Astrocyte of the cerebellum (primary cell): Measurements from ENCODE around the gene SDSL.

Experiments used
- DNase-seq: peaks from one replicate; pipeline ENCODE4 v3.0.0-alpha.2; 2011; ENCODE audit warnings: low read depth
- H3K4me3 ChIP-seq: 2 replicates; pipeline ENCODE4 v1.5.1; 2011; ENCODE audit warnings: mild to moderate bottlenecking, low read depth, low read length, moderate library complexity
- CTCF ChIP-seq: IDR thresholded peaks from 2 replicates; pipeline ENCODE4 v1.5.1; 2012; ENCODE audit warnings: low read length, low read depth, moderate library complexity, mild to moderate bottlenecking; ENCODE audit errors: missing control alignments
- in situ Hi-C: cut with HindIII; loops from 2 replicates; pipeline ENCODE4 v1.10.0; 2017; ENCODE audit warnings: low sequenced_read_pairs

The SDSL gene

GRCh38 chr12:113486722-113487121, 64.5 kb downstream of the SDSL start:
- in situ Hi-C loops, result no loop called here
- H3K4me3 ChIP-seq, result no peak overlapping the region
- DNase-seq, result no peak
- no peak for TF ChIP-seq CTCF
